ENCODE measurements around the gene ADAM29.
"Not testable (repeated sequence)": the region's sequence is repeated elsewhere in the genome, so short reads cannot be mapped to it uniquely, and the experiment has no call there.

The ADAM29 gene

DNA sequence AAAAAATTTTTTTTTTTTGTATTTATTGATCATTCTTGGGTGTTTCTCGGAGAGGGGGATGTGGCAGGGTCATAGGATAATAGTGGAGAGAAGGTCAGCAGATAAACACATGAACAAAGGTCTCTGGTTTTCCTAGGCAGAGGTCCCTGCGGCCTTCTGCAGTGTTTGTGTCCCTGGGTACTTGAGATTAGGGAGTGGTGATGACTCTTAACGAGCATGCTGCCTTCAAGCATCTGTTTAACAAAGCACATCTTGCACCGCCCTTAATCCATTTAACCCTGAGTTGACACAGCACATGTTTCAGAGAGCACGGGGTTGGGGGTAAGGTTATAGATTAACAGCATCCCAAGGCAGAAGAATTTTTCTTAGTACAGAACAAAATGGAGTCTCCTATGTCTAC lies 65.7 kb downstream of the ADAM29 start:
- not testable (repeated sequence) for ATAC-seq

DNA sequence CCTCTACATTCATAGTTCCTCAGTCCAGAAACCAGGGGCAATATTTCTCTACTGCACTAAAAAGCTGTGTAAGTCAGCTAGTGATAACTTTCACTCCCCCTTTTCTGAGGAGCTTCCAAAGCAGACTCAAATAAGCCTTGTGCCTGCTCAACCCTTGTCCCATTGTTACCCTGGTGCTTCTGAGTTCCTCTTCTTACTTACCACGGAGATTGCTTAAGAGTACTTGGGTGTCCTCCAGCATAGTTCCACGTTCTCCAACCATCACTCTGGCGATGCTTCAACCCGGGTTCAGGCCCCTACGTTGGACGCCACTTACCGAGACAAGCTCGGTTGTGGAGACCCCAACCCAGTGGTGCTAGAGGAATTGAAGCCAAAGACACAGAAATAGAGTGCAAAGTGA lies 71.6 kb downstream of the ADAM29 start:
- ATAC-seq = no peak
- TF ChIP-seq, protein P1, sequence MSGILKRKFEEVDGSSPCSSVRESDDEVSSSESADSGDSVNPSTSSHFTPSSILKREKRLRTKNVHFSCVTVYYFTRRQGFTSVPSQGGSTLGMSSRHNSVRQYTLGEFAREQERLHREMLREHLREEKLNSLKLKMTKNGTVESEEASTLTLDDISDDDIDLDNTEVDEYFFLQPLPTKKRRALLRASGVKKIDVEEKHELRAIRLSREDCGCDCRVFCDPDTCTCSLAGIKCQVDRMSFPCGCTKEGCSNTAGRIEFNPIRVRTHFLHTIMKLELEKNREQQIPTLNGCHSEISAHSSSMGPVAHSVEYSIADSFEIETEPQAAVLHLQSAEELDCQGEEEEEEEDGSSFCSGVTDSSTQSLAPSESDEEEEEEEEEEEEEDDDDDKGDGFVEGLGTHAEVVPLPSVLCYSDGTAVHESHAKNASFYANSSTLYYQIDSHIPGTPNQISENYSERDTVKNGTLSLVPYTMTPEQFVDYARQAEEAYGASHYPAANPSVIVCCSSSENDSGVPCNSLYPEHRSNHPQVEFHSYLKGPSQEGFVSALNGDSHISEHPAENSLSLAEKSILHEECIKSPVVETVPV (CRISPR knock-in tag; IDR thresholded peaks at IDR 0.05) = no peak
- TF ChIP-seq CREB5 (CRISPR knock-in tag; IDR thresholded peaks at IDR 0.05; ENCODE audit: low read depth) (no peak), ZNF565 (CRISPR knock-in tag; conservative IDR thresholded peaks at IDR 0.05; ENCODE audit: low read depth) (no peak), ZNF70 (CRISPR knock-in tag; IDR thresholded peaks at IDR 0.05) (no peak), SNAI2 (CRISPR knock-in tag; IDR thresholded peaks at IDR 0.05) (no peak), TOX (CRISPR knock-in tag; IDR thresholded peaks at IDR 0.05; ENCODE audit: borderline replicate concordance) (no peak), TSHZ2 (CRISPR knock-in tag; IDR thresholded peaks at IDR 0.05) (no peak), TCF4 (CRISPR knock-in tag; IDR thresholded peaks at IDR 0.05; ENCODE audit: borderline replicate concordance) (no peak)
- TF ChIP-seq, protein P2, sequence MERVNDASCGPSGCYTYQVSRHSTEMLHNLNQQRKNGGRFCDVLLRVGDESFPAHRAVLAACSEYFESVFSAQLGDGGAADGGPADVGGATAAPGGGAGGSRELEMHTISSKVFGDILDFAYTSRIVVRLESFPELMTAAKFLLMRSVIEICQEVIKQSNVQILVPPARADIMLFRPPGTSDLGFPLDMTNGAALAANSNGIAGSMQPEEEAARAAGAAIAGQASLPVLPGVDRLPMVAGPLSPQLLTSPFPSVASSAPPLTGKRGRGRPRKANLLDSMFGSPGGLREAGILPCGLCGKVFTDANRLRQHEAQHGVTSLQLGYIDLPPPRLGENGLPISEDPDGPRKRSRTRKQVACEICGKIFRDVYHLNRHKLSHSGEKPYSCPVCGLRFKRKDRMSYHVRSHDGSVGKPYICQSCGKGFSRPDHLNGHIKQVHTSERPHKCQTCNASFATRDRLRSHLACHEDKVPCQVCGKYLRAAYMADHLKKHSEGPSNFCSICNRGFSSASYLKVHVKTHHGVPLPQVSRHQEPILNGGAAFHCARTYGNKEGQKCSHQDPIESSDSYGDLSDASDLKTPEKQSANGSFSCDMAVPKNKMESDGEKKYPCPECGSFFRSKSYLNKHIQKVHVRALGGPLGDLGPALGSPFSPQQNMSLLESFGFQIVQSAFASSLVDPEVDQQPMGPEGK (CRISPR knock-in tag; IDR thresholded peaks at IDR 0.05; ENCODE audit: borderline replicate concordance) = no peak

GRCh38 chr4:174993916-174994315 lies 75.8 kb downstream of the ADAM29 start:
- TF ChIP-seq CREB5 (CRISPR knock-in tag; IDR thresholded peaks at IDR 0.05; ENCODE audit: low read depth) (no peak), RARB (CRISPR knock-in tag; IDR thresholded peaks at IDR 0.05) (no peak), ZC3H10 (CRISPR knock-in tag; IDR thresholded peaks at IDR 0.05) (no peak), ESRRG (CRISPR knock-in tag; IDR thresholded peaks at IDR 0.05) (no peak), BACH2 (CRISPR knock-in tag; IDR thresholded peaks at IDR 0.05; ENCODE audit: borderline replicate concordance) (no peak), OSR1 (CRISPR knock-in tag; IDR thresholded peaks at IDR 0.05) (no peak), SNAI2 (CRISPR knock-in tag; IDR thresholded peaks at IDR 0.05) (no peak), GLIS3 (CRISPR knock-in tag; IDR thresholded peaks at IDR 0.05) (no peak), PPARA (CRISPR knock-in tag; IDR thresholded peaks at IDR 0.05; ENCODE audit: borderline replicate concordance) (no peak)
- TF ChIP-seq, protein P2 (CRISPR knock-in tag; IDR thresholded peaks at IDR 0.05; ENCODE audit: borderline replicate concordance) = no peak
- ATAC-seq = no peak

GRCh38 chr4:174996079-174996478 lies 77.9 kb downstream of the ADAM29 start:
- ATAC-seq = no peak
- TF ChIP-seq, protein P1 (CRISPR knock-in tag; IDR thresholded peaks at IDR 0.05) = no peak
- TF ChIP-seq CREB5 (CRISPR knock-in tag; IDR thresholded peaks at IDR 0.05; ENCODE audit: low read depth) (no peak), TCF4 (CRISPR knock-in tag; IDR thresholded peaks at IDR 0.05; ENCODE audit: borderline replicate concordance) (no peak), PPARA (CRISPR knock-in tag; IDR thresholded peaks at IDR 0.05; ENCODE audit: borderline replicate concordance) (no peak)
- TF ChIP-seq, protein P2 (CRISPR knock-in tag; IDR thresholded peaks at IDR 0.05; ENCODE audit: borderline replicate concordance) = no peak

All from SK-N-SH treated with all-trans-retinoic acid at 6 μM for 48 hours (cell line).